GM18499 (cell line): ENCODE results near the gene PIGB.
"Not testable (repeated sequence)": the region's sequence is repeated elsewhere in the genome, so short reads cannot be mapped to it uniquely, and the experiment has no call there.

Source experiments
- ATAC-seq: cut with Tn5 transposase; IDR thresholded peaks from one replicate; pipeline ENCODE4 v1.9.1; 2021; ENCODE audit warnings: moderate number of reproducible peaks; ENCODE audit not compliant: insufficient read depth, unreplicated experiment

Gene PIGB

DNA sequence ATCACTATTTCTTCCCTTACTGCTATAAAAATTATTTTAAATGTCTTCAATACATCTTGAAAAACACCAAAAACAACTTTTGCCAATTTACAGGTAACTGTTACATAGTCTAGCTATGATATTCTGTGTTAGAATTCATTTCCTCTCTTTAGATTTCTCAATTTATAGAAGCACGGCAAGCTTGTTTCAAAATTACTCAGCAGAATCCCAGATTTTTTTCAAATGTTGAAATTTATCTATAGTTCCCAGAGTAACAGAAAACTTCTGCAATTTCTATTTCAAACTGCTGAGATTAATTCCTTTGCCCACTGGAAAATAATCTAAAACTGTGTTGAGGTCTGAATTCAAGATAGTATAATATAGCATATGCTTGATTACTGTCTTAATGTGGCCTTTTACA, 48.0 kb downstream of the PIGB start:
- no peak for ATAC-seq

DNA sequence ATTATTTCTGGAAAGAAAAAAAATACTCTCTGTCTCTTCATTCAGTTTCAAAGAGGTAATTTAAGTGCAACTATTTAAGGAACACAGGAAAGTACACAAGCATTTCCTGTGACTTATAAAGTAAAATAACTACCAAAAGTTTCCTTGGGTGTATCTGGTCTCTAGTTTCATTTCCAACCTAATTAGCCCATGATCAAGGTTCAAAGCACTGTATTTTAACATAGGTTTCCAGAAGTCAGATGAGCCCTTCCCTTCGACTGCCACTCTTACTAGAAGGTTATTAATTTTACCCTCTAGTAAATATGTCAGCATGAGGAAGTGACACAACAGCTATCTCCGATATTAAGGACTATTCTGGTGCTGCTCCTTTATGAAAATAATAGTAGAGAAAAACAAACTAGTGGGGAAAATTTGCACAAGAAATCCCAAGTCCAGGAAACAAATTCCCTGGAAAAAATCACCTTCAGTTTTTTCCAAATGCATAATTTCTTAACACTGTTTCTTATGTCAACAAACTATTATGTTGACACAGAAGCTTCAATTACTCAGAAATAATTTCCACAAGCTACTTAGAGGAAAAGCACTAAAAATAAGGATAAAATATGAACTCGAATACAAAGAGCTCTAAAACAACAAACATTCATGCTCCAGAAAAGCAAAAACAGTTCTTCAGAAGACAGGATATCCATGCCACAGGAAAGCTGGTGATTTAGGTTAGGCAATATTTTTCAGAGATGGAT, 53.8 kb downstream of the PIGB start:
- ATAC-seq = no peak

DNA sequence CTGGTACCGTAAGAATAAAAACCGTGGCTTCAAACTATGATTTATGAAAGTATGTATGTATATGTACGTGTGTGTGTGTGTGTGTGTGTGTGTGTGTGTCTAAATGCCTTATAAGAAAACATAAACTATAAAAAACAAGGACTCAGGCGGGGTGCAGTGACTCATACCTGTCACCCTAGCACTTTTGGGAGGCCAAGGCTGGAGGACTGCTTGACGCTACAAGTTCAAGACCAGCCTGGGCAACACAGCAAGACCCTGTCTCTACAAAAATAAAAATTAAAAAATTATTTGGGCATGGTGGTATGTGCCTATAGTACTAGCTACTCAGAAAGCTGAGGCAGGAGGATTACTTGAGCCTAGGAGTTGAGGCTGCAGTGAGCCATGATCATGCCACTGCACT, 60.1 kb downstream of the PIGB start:
- no peak for ATAC-seq

DNA sequence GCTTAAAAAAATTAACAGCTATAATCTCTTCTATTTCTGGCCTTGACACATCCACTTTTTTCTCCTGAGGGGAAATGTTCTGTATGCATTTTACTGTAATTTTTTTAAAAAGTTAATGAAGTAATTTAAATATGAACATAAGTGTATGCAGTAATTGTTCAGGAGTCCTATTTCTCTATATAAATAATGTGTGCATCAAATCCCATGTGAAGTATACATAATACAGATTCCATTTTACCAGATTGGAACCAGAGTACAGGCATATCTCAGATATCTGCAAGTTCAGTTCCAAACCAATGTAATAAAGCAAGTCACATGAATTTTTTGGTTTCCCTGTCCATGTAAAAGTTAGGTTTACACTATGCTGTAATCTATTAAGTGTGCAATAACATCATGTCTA, 62.6 kb downstream of the PIGB start:
- ATAC-seq = no peak

DNA sequence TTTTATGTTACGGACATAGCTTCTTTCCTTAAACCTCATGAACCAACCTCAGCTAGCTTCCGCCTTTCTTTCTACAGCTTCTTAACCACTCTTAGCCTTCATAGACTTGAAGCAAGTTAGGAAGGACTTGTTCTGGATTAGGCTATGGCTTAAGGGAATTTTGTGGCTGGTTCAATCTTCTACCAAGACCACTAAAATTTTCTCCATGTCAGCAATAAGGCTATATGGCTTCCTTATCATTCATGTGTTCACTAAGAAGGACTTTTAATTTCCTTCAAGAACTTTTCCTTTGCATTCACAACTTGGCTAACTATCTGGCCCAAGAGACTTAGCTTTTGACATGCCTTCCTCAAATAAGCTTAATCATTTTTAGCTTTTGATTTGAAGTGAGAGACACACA, 64.7 kb downstream of the PIGB start:
- ATAC-seq = no peak

DNA sequence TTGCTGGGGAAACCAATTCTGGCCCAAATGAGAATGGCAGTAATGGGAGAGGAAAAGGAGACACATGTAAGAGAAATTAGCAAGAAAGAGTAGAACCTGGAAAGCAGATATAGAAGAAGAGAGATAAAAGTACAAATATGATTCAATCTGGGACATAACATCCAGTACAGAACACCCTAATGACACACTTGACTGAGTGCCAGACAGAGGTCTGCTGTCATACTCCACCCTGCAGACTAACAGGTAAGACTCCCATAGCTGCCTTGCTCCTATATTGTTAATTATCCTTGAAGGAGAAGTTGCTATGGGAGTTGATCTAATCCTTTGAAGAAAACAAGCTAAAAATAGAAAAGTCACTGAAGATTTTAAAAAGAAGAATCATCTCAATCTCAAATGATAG, 68.0 kb downstream of the PIGB start:
- no peak for ATAC-seq

DNA sequence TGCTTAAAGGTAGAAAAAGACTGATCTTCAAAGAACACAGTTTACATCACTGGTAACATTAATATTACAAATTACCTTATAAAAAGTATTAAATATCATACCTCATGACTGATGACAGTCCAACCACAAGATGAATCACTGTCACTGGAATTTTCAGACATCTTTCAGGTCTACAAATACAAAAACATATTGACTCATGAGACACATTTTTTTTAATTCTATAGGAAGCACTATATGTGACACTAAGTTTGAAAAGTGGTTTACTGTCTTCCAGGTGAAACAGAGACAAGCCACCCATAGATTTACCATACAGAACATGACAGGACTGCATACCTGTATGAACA, 70.2 kb downstream of the PIGB start:
- ATAC-seq = no peak

DNA sequence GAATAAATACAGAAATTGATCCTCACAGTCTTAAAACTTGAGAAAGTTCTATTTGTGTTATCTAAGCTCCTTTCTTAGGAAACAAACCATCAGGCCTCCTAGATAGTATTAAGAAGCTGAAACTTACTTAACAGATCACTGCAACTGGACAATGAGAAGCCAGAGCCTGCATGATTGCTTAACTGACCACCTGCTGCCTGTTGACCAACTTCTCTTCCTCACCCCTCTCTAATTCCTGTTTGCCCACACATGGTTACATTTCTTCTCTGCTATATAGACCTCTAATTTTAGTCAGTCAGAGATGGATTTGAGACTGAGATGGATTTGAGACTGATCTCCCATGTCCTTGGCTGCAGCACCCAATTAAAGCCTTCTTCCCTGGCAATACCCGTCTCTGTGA, 75.7 kb downstream of the PIGB start:
- no peak for ATAC-seq

DNA sequence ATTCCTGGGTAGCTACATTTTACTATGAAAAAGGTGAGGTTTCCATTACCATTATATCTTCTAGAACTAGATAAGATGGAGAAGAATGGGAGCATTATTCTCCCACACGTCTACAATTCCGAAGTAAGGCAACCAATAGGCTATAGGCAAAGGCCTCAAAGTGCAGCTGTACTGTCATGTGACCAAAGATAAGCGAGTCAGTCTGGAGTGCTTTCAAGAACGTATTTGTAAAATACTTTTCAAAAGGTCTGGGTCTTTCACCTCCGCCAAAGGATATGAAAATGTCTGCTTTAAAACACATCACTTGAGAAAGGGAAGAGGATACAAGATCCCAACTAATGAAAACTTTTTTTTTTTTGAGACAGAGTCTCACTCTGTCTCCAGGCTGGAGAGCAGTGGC, 79.2 kb downstream of the PIGB start:
- no peak for ATAC-seq

DNA sequence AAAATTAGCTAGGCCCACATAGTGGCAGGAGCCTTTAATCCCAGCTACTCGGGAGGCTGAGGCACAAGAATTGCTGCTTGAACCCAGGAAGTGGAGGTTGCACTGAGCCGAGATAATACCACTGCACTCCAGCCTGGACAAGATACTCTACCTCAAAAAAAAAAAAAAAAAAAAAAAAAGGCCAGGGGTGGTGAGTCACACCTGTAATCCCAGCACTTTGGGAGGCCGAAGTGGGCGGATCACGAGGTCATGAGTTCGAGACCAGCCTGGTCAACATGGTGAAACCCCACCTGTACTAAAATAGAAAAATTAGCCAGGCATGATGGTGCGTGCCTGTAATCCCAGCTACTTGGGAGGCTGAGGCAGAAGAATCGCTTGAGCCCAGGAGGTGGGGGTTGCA, 81.0 kb downstream of the PIGB start:
- not testable (repeated sequence) for ATAC-seq

DNA sequence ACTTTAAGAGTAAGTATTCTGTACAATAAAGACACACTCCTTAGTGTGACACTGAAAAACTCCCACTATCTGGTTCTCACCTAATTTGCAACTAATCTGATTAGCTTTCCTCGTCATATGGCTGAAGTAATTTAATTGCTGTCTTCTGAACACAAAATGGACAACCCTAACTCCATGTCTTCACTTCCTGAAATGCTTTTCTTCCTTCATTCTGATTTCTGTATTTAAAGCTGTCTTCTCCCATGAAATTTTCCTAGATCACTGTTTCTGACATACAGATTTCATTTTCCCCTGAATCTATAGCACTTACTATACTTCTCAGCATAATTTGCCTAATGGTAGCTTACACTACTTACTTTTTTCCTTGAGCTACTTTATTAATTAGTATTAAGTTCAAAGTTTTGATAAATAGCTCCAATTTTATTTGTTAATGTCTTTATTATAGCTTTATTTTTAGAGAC, 82.8 kb downstream of the PIGB start:
- ATAC-seq = no peak

DNA sequence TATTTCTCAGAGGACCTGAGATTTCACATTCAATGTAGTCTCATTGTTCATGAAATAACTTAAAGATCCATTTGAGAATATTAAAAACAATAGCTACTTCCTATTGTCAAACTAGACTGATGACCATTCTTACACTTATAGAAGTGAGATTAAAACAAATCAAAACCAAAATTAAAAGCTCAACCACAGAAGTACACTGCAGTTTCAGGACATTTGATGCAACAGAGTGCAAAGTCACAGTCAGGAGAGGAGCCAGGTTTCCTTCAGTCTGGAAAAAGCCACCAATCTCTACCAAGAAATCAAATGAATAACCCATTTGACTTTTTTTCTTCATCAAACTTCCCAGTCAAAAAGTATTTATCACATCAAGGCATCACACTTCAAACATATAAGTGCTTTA, 83.7 kb downstream of the PIGB start:
- no peak for ATAC-seq

DNA sequence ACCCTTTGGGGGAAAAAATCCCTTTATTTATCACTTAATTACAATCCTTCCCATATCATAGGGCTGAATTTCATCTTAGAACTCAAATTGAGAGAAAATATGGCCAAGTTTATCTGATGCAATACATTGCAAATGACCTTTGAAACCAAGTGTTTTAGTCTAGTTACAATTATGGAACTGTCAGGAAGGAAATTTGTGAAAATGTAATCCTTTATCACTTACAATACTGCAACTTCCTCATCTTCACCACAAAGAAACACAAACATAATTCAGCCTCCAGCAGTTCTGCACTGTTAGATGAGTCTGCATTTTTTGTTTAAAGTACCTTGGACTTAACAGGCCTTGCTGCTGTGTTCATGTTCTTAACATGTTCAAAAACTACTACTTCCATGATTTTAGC, 84.5 kb downstream of the PIGB start:
- ATAC-seq = no peak
